Stimulated activated CD4-positive, alpha-beta T cell treated with anti-CD3 and anti-CD28 coated beads, Interleukin-1b, Interleukin-23, amount 100 ng/mL, for 24 hours (primary cell): ENCODE results near the gene TP73.

ENCODE experiments used
- DNase-seq, 4 experiments: peaks; one replicate each; pipeline ENCODE4 v3.0.0-alpha.2; 2020; ENCODE audit warnings: low read depth in 4 of 4, low spot score in 1 of 4

Gene TP73

DNA sequence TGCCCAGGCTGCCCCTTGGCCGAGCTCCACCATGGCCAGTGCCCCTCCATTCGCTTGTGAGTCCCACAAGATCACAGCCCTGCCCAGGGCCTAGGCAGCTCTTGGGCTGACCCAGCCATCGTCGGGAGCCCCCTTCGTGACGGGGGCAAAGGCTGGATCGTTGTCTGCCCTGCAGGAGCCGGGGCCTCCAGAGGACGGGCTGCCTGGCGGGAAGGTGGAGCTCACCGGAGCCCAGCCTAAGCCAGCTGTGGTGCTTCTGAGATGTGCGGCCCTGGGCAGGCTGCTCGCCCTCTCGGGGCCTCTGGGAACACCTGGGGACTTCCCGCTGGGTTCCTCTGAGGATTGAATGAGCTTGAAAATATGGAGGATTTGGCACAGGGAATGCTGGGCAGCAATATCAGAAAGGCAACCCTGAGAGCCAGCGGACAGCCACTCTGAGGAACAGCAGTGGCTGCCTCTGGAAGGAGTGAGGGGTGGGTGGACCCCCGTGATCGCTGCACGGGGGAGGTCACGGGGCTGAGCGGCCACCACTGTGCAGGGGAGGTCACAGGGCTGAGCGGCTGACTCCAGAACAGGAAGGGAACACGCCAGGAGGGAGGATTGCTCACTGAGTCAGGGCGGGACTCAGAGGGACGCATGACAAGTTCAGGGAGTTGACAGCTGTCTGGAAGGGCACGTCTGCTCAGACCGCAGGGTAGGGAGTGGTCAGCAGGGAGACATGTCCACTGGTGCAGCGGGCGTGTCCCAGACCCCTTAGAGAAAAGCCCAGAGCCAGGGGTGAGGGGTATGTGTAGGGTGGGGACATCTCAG, 19.3 kb downstream of the TP73 start:
- no peak for DNase-seq

- no peak for DNase-seq
These were observed 20.1 kb downstream of the TP73 start for GRCh38 chr1:3672231-3672970.

- DNase-seq = no peak
These were observed 20.6 kb downstream of the TP73 start for GRCh38 chr1:3672971-3673361.

DNA sequence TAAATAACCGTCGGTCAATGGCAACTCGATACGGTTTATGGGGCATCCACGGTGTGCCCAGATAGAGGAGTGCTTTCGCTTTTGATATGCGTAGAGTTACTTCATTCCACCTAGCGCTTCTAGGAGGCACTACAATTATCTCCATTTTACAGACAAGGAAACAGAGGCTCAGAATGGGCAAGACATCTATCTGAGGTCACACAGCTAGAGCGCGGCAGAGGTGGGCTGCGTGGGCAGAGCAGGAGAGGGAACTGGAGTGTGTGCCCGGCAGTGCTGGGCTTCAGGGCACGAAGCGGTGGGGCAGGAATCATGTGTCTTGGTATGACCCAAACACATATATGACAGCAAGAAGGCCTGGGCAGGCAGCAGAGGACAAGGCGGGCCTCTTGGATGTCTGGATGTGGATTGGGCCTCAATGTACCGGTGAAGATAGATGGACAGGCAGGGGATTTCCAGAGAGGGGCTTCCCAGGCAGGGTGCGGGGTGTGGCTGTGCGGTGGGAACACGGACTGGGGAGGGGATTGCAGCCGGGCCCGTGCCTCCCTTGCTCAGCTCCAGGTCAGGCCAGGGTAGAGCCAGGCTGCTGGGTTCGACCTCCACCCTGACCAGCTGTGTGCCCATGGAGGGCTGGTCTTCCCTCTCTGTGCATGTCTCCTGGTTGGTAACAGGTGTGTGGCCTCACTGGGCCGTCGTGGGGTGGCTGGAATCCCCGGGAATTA, 21.2 kb downstream of the TP73 start:
- no peak for DNase-seq

- DNase-seq = no peak
These were observed 22.1 kb downstream of the TP73 start for GRCh38 chr1:3674100-3675094.

DNA sequence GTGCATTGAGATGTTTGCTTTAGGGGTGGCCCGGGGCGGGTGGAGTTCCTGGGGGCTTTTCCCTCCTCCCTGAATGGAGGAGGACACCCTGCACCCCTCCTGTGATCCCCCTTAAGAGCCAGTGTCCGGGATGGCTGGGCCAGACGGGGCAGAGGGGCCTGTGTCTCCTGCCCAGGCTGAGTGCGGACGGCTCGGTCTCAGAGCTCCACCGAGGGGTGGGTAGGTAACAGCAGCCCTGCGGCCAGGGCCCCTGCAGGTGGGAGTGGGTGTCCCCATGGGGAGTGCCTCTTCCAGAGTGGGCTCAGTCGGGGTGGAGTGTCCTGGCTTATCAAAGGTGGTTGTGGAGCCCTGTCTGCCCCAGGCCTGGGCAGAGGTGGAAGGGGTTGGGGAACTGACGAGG, 23.1 kb downstream of the TP73 start:
- DNase-seq = no peak

DNA sequence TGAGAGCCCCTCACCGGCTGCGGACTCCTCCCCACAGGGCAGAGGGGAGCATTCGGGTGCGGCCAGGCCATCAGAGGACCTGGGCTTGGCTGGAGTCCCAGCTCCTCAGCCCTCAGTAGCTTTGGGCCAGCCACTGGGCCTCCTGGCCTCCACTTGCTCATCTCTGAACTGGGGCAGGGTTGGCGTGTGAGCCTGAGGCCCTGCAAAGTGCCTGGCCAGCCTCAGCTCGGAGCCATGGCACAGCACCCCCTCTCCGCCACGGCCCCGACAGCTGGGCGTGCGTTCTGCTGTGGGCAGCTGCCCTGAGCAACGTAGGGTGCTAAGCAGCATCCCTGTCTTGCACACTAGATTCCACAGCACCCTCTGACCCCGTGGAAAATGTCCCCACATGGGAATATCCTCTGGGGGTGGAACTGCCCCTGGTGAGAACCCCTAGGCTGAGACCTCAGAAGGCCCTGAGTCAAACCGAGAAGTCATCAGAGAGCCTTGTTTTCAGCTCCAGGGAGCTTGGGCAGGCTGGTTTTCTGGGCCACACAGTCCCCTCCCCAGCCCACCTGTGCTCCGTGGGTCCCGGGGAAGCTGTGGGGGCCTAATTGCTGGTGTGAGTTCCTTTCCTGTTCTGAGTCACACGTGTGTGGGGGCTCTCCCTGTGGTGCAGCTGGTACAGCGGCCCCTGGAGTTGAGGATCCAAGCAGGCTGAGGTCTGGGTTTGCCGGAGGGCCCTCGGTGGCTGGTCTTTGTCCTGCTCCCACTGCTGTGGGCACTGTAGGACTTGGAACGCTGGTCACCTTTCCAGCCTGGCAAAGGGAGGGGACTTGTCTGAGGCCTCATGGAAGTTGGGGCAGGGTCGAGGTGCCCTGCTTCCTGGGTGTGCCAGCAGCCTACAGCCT, 24.5 kb downstream of the TP73 start:
- DNase-seq = no peak

DNA sequence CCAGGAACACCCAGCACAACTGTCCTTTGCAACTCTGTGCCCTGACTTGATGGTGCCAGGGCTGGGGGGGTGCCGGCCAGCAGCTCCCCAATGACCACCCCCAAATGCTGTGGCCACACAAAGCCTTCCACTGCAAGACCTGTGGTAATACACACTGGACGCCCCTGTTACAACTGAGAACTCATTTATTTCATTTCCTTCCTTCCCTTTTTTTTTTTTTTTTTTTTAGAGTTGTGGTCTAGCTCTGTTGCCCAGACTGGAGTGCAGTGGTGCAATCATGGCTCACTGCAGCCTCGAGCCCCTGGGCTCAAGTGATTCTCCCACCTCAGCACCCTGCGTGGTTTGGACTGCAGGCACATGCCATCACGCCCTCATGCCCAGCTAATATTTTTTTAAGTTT, 25.2 kb downstream of the TP73 start:
- DNase-seq = no peak

DNA sequence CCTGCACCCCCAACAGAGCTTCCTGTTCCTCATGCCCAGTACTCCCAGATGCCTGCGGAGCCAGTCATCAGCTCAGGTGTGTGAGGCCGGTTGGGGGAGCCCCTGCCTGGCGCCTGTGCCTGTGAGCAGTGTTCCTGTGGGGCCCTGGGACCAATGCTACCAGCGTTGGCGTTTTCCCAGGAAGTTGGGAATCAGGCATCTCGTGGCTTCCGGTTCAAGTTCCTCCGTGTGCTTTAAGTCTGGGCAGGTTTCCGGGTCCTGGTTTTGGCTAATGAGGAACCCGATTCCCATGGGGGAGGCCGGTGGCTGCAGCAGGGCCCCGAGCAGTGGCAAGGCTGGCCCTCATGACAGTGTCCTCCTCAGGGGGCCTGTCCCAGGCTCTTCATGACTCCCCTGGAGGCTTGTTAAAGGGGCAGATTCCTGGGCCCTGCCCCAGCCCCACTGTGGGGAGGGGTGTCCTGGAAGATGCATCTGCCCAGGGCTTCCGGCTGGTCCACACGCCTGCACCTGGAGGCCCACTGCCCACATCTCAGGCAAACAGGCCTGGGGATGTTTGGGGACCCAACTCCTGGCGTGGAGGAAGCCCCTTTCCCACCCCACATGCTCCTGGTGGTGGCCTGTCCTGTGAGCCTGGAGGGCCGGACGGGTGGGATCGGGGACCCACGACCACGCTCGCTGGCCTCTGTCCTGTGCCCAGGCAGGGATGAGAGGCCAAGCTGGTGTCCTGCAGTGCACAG, 26.2 kb downstream of the TP73 start:
- DNase-seq = no peak

DNA sequence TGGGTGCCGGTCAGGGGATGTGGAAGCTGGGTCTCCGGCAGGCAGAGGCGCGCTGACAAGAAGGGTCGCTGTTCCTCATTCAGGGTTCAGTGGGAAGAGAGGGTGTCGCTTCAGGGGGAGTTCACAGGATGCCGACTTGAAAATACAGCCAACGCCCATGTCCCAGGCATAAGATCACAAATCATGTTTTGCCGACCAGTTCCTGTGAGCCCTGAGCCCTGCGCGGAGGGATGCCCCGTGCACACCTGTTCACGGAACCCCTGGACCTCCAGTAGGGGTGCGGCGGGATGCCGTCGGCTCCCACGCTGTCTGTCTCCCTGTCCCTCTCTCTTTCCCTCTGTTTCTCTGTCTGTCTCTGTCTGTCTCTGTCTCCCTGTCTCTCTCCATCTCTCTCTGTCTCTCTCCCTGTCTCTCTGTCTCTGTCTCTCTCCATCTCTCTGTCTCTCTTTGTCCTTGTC, 26.8 kb downstream of the TP73 start:
- no peak for DNase-seq

DNA sequence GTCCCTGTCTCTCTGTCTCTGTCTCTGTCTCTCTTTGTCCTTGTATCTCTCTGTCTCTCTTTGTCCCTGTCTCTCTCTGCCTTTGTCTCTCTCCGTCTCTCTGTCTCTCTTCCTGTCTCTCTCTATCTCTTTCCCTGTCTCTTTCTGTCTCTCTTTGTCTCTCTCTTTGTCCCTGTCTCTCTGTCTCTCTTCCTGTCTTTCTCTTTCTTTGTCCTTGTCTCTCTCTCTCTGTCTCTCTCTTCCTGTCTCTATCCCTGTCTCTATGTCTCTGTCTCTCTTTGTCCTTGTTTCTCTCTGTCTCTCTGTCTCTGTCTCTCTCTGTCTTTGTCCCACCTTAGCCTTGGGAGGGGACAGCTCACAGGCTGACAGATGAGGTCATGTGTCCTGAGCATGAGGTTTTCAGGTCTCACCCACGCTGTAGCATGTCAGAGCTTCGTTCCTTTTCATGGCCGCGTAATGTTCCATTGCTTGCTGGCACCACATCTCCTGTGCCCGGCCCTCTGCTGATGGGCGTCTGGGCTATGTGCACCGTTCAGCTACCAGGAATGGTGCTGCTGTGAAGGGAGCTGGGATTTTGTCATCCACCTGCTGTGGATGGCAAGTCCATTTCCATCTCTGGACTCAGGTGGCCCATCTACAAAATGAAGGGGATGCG, 27.6 kb downstream of the TP73 start:
- no peak for DNase-seq

GRCh38 chr1:3680488-3681230, 28.3 kb downstream of the TP73 start:
- no peak for DNase-seq

- DNase-seq = no peak
These were observed 29.0 kb downstream of the TP73 start for GRCh38 chr1:3681231-3681897.

DNA sequence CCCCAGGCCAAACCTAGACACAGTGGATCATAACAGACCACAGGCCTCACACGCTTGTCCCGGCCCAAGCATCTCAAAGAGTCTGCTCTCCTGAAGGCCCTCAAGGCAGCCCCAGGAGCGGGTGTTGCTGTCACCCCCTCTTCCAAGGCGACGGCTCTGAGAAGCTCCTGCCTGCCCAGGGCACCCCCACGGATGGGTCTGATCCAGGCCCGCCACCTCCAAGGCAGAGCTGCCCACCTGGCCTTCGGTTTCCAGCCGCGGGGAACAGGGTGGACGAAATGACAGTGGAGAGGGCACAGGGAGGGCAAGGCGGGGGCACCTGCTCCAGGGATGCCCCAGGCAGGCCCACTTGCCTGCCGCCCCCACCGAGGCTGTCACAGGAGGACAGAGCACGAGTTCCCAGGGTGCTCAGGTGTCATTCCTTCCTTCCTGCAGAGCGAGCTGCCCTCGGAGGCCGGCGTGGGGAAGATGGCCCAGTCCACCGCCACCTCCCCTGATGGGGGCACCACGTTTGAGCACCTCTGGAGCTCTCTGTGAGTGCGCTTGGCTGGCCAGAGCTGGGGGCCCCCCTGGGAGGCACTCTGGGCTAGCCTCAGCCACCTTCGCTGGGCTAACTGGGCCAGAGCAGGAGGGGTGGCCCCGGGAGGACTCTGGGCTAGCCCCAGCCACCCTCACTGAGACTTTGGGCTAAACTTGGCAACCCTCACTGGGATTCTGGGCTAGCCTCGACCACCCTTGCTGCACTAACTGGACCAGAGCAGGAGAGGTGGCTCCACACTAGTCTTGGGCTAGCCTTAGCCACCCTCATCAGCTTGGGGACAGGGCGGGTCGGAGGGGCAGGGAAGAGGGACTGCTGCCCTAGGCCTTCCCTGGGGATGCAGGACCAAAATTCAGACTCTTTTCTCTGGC, 29.8 kb downstream of the TP73 start:
- DNase-seq = no peak

GRCh38 chr1:3683197-3683596, 30.9 kb downstream of the TP73 start:
- no peak for DNase-seq

DNA sequence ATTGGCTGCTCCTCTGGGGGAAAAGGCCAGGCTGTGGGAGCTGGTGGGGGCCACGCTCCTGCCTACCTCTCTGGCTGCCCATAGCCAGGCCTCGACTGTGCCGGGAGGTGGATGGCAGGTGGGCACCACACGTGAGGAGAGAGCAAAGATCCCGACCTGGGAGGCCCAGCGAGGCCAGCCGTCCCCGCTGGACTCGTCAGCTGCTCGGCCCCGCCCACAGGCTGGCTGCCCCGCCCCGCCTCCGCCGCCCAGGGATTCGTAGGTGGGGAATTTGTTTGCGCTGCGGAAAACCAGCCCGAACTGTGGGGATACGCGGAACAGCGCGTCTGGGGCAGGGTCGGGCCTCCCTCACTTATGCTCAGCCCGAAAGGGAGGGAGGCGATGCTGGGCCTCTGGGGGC, 31.7 kb downstream of the TP73 start:
- DNase-seq = no peak
